HEK293 (cell line): ENCODE data around the gene GDF7.

Source experiments
- CTCF ChIA-PET: fragments of 350-600 bp; formaldehyde crosslinking; extraction: SDS; loops from one replicate; lab custom pipeline; 2021; ENCODE audit warnings: antibody characterized with exemption; lab: Yijun Ruan, JAX
- POLR2A ChIA-PET: fragments of 300-600 bp; formaldehyde crosslinking; extraction: SDS; loops from one replicate; lab custom pipeline; 2020; ENCODE audit warnings: antibody characterized with exemption, inconsistent platforms; lab: Yijun Ruan, JAX
- H3K27ac ChIP-seq: fragments of 200-500 bp; sonication (Bioruptor generic); 2 replicates; pipeline ENCODE4 v1.5.1; 2014; ENCODE audit warnings: low read depth, low read length, control low read depth, inconsistent platforms; ENCODE audit errors: extremely low read depth
- H3K36me3 ChIP-seq, 2 experiments: fragments of 200-500 bp in 1 of 2; sonication (Bioruptor generic) in 1 of 2; 1 replicate in 1 of 2; 2 replicates in 1 of 2; pipeline ENCODE4 v1.5.1; 2014 to 2017; ENCODE audit warnings: inconsistent platforms in 2 of 2, low read length in 2 of 2; ENCODE audit not compliant: control insufficient read depth in 2 of 2, insufficient read depth in 1 of 2
- H3K4me1 ChIP-seq: fragments of 200-500 bp; sonication (Bioruptor generic); 2 replicates; pipeline ENCODE4 v1.5.1; 2014; ENCODE audit warnings: mild to moderate bottlenecking, low read length, inconsistent platforms; ENCODE audit not compliant: control insufficient read depth, insufficient read depth
- H3K4me3 ChIP-seq: 2 replicates; pipeline ENCODE4 v1.5.1; 2011; ENCODE audit warnings: low read depth, mild to moderate bottlenecking, control low read depth, low read length, moderate library complexity
- H3K9me3 ChIP-seq: fragments of 200-500 bp; sonication (Bioruptor generic); 2 replicates; pipeline ENCODE4 v1.5.1; 2014; ENCODE audit warnings: low read depth, low read length, inconsistent platforms; ENCODE audit not compliant: control insufficient read depth, insufficient read depth
- BCL11B ChIP-seq: fragments of 450-650 bp; formaldehyde crosslinking; IDR thresholded peaks from 2 replicates; pipeline ENCODE4 v1.5.1; 2016; ENCODE audit warnings: low read depth, missing biosample characterization, missing genetic modification characterization
- ELK4 ChIP-seq: IDR thresholded peaks from 2 replicates; pipeline ENCODE4 v1.6.1; 2011; ENCODE audit warnings: mild to moderate bottlenecking, low read depth, low read length, borderline replicate concordance
- GLI2 ChIP-seq: fragments of 450-650 bp; formaldehyde crosslinking; IDR thresholded peaks from 2 replicates; pipeline ENCODE4; 2017; ENCODE audit warnings: missing biosample characterization, missing genetic modification characterization, low read depth, borderline replicate concordance
- IKZF3 ChIP-seq: fragments of 450-650 bp; IDR thresholded peaks from 2 replicates; pipeline ENCODE4 v1.5.0; 2018; ENCODE audit warnings: missing biosample characterization, mild to moderate bottlenecking, missing genetic modification characterization, moderate library complexity
- MZF1 ChIP-seq: fragments of 450-650 bp; formaldehyde crosslinking; IDR thresholded peaks from 2 replicates; pipeline ENCODE4 v1.5.1; 2017; ENCODE audit warnings: missing biosample characterization, missing genetic modification characterization, borderline replicate concordance
- PATZ1 ChIP-seq: fragments of 450-650 bp; formaldehyde crosslinking; IDR thresholded peaks from 2 replicates; pipeline ENCODE4 v1.5.1; 2016; ENCODE audit warnings: missing biosample characterization, missing genetic modification characterization
- PBX3 ChIP-seq: sonication (generic); formaldehyde crosslinking; IDR thresholded peaks from 2 replicates; pipeline ENCODE4 v1.8.1; 2022; ENCODE audit warnings: mild to moderate bottlenecking, moderate library complexity, missing genetic modification reagents
- WT1 ChIP-seq: fragments of 450-650 bp; formaldehyde crosslinking; IDR thresholded peaks from 2 replicates; pipeline ENCODE4 v1.5.1; 2016; ENCODE audit warnings: missing biosample characterization, missing genetic modification characterization
- ZBTB17 ChIP-seq: fragments of 450-650 bp; formaldehyde crosslinking; IDR thresholded peaks from 2 replicates; pipeline ENCODE4 v1.5.1; 2016; ENCODE audit warnings: missing biosample characterization, missing genetic modification characterization
- ZIC2 ChIP-seq: fragments of 450-650 bp; formaldehyde crosslinking; IDR thresholded peaks from 2 replicates; pipeline ENCODE4 v1.5.1; 2016; ENCODE audit warnings: missing biosample characterization, missing genetic modification characterization
- ZNF174 ChIP-seq: fragments of 450-650 bp; formaldehyde crosslinking; IDR thresholded peaks from 2 replicates; pipeline ENCODE4 v1.5.0; 2017; ENCODE audit warnings: missing biosample characterization, mild to moderate bottlenecking, missing genetic modification characterization
- ZNF223 ChIP-seq: fragments of 450-650 bp; formaldehyde crosslinking; IDR thresholded peaks from 2 replicates; pipeline ENCODE4 v1.5.1; 2016; ENCODE audit warnings: missing biosample characterization, missing genetic modification characterization
- ZNF366 ChIP-seq: fragments of 450-650 bp; formaldehyde crosslinking; conservative IDR thresholded peaks from 2 replicates; pipeline ENCODE4 v1.5.1; 2016; ENCODE audit warnings: missing biosample characterization, missing genetic modification characterization
- ZNF585B ChIP-seq: fragments of 450-650 bp; formaldehyde crosslinking; IDR thresholded peaks from 2 replicates; pipeline ENCODE4 v1.5.1; 2016; ENCODE audit warnings: missing biosample characterization, missing genetic modification characterization
- ZNF777 ChIP-seq: fragments of 450-650 bp; formaldehyde crosslinking; IDR thresholded peaks from 2 replicates; pipeline ENCODE4 v1.5.1; 2017; ENCODE audit warnings: missing biosample characterization, missing genetic modification characterization, borderline replicate concordance

The GDF7 gene

GRCh38 chr2:20674309-20674965, 7.5 kb downstream of the GDF7 start:
- Histone ChIP-seq H3K4me1 (no peaks in the 10 kb centered on the region), H3K4me3 (no peak overlapping the region), H3K9me3 (no peaks in the 10 kb centered on the region), H3K27ac (no peak overlapping the region), H3K36me3 (peaks cover 0 to 73% of the 10 kb centered on the region in 2 experiments; a peak in 1 of 3 replicates)
- TF ChIP-seq MZF1 (peak; percentile 18; the same call in 1 of the 2 replicates), ZNF174 (no peak), ZIC2 (tag by site-specific recombination) (no peak), IKZF3 (tag by site-specific recombination) (no peak), GLI2 (tag by site-specific recombination) (no peak), WT1 (tag by site-specific recombination) (no peak), PATZ1 (tag by site-specific recombination) (no peak)
- POLR2A ChIA-PET = no interaction called here
- CTCF ChIA-PET = interaction anchor here (0.6 to 7.4 kb wide), 2 partner anchors 14 to 764 kb away, joined by 3 to 60 read pairs; no protein-coding TSS in a partner anchor

GRCh38 chr2:20674974-20675679, 8.2 kb downstream of the GDF7 start:
- peaks cover 0 to 73% of the 10 kb centered on the region in 2 experiments; a peak in 1 of 3 replicates for H3K36me3 ChIP-seq
- CTCF ChIA-PET = interaction anchor here (1.3 to 7.4 kb wide), 4 partner anchors 7 to 288 kb away, joined by 3 to 60 read pairs (median 8); no protein-coding TSS in a partner anchor
- no peaks in the 10 kb centered on the region for H3K9me3 ChIP-seq
- POLR2A ChIA-PET = interaction anchor here (0.5 kb wide), 1 partner anchor 17 kb away, joined by 6 read pairs; no protein-coding TSS in a partner anchor
- H3K27ac ChIP-seq = no peak overlapping the region
- no peak overlapping the region for H3K4me3 ChIP-seq
- TF ChIP-seq ZIC2 (tag by site-specific recombination) (peak; percentile 62), ZNF366 (tag by site-specific recombination) (no peak), ELK4 (no peak), BCL11B (tag by site-specific recombination) (no peak), ZNF223 (tag by site-specific recombination) (no peak), ZNF585B (tag by site-specific recombination) (no peak), ZNF777 (tag by site-specific recombination) (no peak), ZNF174 (no peak), PBX3 (no peak), ZBTB17 (tag by site-specific recombination) (0 out of 2 replicates have a peak, but pooled peaks have one; percentile 11)
- no peaks in the 10 kb centered on the region for H3K4me1 ChIP-seq
